ENCODE data around the gene ANKRD34A. TPM values are rescaled to one million over a fixed set of nuclear protein-coding genes. Genes with fewer than 3 reads are reported as not detected.

Gene ANKRD34A
- total RNA-seq, 1 experiment from 2014 or later: 1.1 TPM

GRCh38 chr1:145975216-145975615, 10.8 kb upstream of the ANKRD34A start:
- Histone ChIP-seq H3K4me2 (ENCODE audit: low read length) (no peak overlapping the region), H3K9me3 (ENCODE audit: control insufficient read depth in 1 of 2, insufficient read depth in 1 of 2, low read depth in 1 of 2, low read length in 2 of 2) (no peaks in the 10 kb centered on the region), H3K9ac (ENCODE audit: low read length) (no peak overlapping the region), H3K27me3 (ENCODE audit: insufficient read depth, low read length) (no peaks in the 10 kb centered on the region), H2AFZ (ENCODE audit: low read depth, low read length, poor library complexity, severe bottlenecking) (no peak overlapping the region), H3K9me2 (ENCODE audit: insufficient read depth) (no peaks in the 10 kb centered on the region), H3K4me1 (ENCODE audit: control insufficient read depth in 1 of 2, insufficient read depth in 2 of 2, low read length in 2 of 2) (peaks cover 24 to 32% of the 10 kb centered on the region in 2 experiments), H3K4me3 (replicated peaks in 1 of 2; ENCODE audit: low read depth in 1 of 2, low read length in 2 of 2) (no peak overlapping the region), H3K27ac (ENCODE audit: low read depth, low read length) (no peak overlapping the region), H3K79me2 (ENCODE audit: insufficient read depth, low read length) (no peaks in the 10 kb centered on the region), H4K20me1 (ENCODE audit: insufficient read depth) (no peaks in the 10 kb centered on the region), H3K36me3 (ENCODE audit: control insufficient read depth in 1 of 2, insufficient read depth in 2 of 2, low read length in 2 of 2) (no peaks in the 10 kb centered on the region)
- ChIA-PET CTCF (no interaction called here), RAD21 (ENCODE audit: low non-redundant PET in 1 of 2, low total read pairs in 2 of 2, uncharacterized antibody in 2 of 2, unreplicated experiment in 2 of 2) (no interaction called here), POLR2A (no interaction called here)
- ATAC-seq: no peak
- DNase-seq (ENCODE audit: low read depth, low spot score): no peak
- intact Hi-C loops (cut with micrococcal nuclease): loop anchor here (5.0 kb wide), 1 partner anchor 83 kb away; no protein-coding TSS in a partner anchor
- no peak for TF ChIP-seq YY1 (IDR thresholded peaks at IDR 0.05; ENCODE audit: extremely low read depth, insufficient replicate concordance, low read depth, low read length)
- no peak for TF ChIP-seq EZH2phosphoT487 (IDR thresholded peaks at IDR 0.05; ENCODE audit: borderline replicate concordance)
- no peak for TF ChIP-seq ELF1 (IDR thresholded peaks at IDR 0.05; ENCODE audit: borderline replicate concordance, low read depth)
- TF ChIP-seq MAX (IDR thresholded peaks at IDR 0.05): no peak
- TF ChIP-seq CEBPB (IDR thresholded peaks at IDR 0.05; ENCODE audit: low read depth): no peak
- BruUV-seq (replicated peaks): no TSS peak

- H3K9me2 ChIP-seq (ENCODE audit: insufficient read depth): no peaks in the 10 kb centered on the region
- DNase-seq (ENCODE audit: low read depth, low spot score) (no peak), ATAC-seq (no peak)
- peaks cover 19 to 27% of the 10 kb centered on the region in 2 experiments for H3K4me1 ChIP-seq (ENCODE audit: control insufficient read depth in 1 of 2, insufficient read depth in 2 of 2, low read length in 2 of 2)
- no peak overlapping the region for H3K4me2 ChIP-seq (ENCODE audit: low read length)
- H3K9me3 ChIP-seq (ENCODE audit: control insufficient read depth in 1 of 2, insufficient read depth in 1 of 2, low read depth in 1 of 2, low read length in 2 of 2): no peaks in the 10 kb centered on the region
- H3K36me3 ChIP-seq (ENCODE audit: control insufficient read depth in 1 of 2, insufficient read depth in 2 of 2, low read length in 2 of 2): no peaks in the 10 kb centered on the region
- RAD21 ChIA-PET (ENCODE audit: low non-redundant PET in 1 of 2, low total read pairs in 2 of 2, uncharacterized antibody in 2 of 2, unreplicated experiment in 2 of 2): no interaction called here
- H3K27me3 ChIP-seq (ENCODE audit: insufficient read depth, low read length): no peaks in the 10 kb centered on the region
- no peak overlapping the region for H3K27ac ChIP-seq (ENCODE audit: low read depth, low read length)
- BruUV-seq (replicated peaks): no TSS peak
- POLR2A ChIA-PET: no interaction called here
- CTCF ChIA-PET: no interaction called here
- H3K9ac ChIP-seq (ENCODE audit: low read length): no peak overlapping the region
- H3K79me2 ChIP-seq (ENCODE audit: insufficient read depth, low read length): no peaks in the 10 kb centered on the region
- H4K20me1 ChIP-seq (ENCODE audit: insufficient read depth): no peaks in the 10 kb centered on the region
- intact Hi-C loops (cut with micrococcal nuclease): loop anchor here (5.0 kb wide), 1 partner anchor 82 kb away; no protein-coding TSS in a partner anchor
- no peak overlapping the region for H3K4me3 ChIP-seq (replicated peaks in 1 of 2; ENCODE audit: low read depth in 1 of 2, low read length in 2 of 2)
- TF ChIP-seq EZH2phosphoT487 (IDR thresholded peaks at IDR 0.05; ENCODE audit: borderline replicate concordance): no peak
- TF ChIP-seq SRF (IDR thresholded peaks at IDR 0.05; ENCODE audit: low read depth): no peak
- TF ChIP-seq ZFX (IDR thresholded peaks at IDR 0.05): no peak
- TF ChIP-seq EZH2 (IDR thresholded peaks at IDR 0.05): no peak
- H2AFZ ChIP-seq (ENCODE audit: low read depth, low read length, poor library complexity, severe bottlenecking): no peak overlapping the region
These were observed 10.3 kb upstream of the ANKRD34A start for GRCh38 chr1:145974721-145975120.

Data from HCT116 (cell line).